Mammary epithelial cell (primary cell): Measurements from ENCODE around the gene TARS2.

Source experiments
- EZH2 ChIP-seq: IDR thresholded peaks from 2 replicates; pipeline ENCODE4 v1.6.1; 2012; ENCODE audit warnings: low read length, inconsistent platforms, borderline replicate concordance
- TF ChIP-seq, protein P1 (sequence below), 2 donors: IDR thresholded peaks in 1 of 2; conservative IDR thresholded peaks in 1 of 2; 2 replicates each; pipeline ENCODE4 v1.5.1; 2011 to 2012; ENCODE audit warnings: inconsistent platforms in 2 of 2, low read length in 2 of 2, mild to moderate bottlenecking in 2 of 2, control low read depth in 1 of 2, low read depth in 1 of 2; ENCODE audit not compliant: insufficient read depth in 1 of 2; ENCODE audit errors: extremely low read depth in 1 of 2

DNA sequence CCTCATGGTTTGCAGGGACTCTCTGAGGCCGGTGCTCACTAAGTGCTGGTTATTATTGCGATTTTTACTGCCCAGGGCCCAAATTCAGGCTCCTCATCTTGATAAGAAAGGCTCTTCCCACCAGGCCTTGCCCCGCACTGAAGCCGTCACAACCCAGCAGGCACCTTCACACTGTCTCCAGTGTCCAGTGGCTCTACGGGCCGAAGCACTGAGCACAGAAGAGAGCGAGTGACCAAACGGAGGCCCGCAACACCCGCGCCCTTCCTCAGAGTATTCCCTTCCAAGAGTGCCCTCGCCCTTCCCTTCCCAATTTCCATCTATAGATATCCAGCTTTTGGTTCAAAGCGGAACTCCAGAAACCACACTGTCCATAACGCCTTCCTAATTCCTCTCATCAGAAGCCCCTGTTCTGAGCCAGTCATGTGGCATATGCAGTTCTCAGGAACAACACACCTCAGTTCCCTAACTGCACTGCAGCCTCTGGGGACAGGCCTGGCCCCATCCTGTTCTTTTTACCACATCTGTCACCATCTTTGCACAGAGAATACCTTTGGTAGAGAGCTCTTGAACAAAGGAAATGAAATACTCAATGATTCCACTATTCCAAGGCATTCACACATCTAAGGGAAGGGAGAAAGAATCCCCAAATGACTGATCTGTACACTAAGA lies 43.4 kb downstream of the TARS2 start:
- TF ChIP-seq, protein P1, sequence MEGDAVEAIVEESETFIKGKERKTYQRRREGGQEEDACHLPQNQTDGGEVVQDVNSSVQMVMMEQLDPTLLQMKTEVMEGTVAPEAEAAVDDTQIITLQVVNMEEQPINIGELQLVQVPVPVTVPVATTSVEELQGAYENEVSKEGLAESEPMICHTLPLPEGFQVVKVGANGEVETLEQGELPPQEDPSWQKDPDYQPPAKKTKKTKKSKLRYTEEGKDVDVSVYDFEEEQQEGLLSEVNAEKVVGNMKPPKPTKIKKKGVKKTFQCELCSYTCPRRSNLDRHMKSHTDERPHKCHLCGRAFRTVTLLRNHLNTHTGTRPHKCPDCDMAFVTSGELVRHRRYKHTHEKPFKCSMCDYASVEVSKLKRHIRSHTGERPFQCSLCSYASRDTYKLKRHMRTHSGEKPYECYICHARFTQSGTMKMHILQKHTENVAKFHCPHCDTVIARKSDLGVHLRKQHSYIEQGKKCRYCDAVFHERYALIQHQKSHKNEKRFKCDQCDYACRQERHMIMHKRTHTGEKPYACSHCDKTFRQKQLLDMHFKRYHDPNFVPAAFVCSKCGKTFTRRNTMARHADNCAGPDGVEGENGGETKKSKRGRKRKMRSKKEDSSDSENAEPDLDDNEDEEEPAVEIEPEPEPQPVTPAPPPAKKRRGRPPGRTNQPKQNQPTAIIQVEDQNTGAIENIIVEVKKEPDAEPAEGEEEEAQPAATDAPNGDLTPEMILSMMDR (conservative IDR thresholded peaks at IDR 0.05 in 1 of 2, IDR thresholded peaks at IDR 0.05 in 1 of 2; ENCODE audit: extremely low read depth in 1 of 2, insufficient read depth in 1 of 2, low read depth in 1 of 2, low read length in 2 of 2), result no peak
- TF ChIP-seq EZH2, result no peak
